GM12878 (cell line): Measurements from ENCODE around the gene TWIST1.

Source experiments
- BRCA1 ChIP-seq: IDR thresholded peaks from 2 replicates; pipeline ENCODE4 v1.6.1; 2011; ENCODE audit warnings: low read depth, low read length, improper control_type of control experiment
- CHD2 ChIP-seq: IDR thresholded peaks from 2 replicates; pipeline ENCODE4 v1.6.1; 2011; ENCODE audit warnings: low read depth, low read length, improper control_type of control experiment, borderline replicate concordance
- CHD4 ChIP-seq: fragments of 200-600 bp; sonication (generic); IDR thresholded peaks from 2 replicates; pipeline ENCODE4 v1.6.1; 2016; ENCODE audit warnings: mild to moderate bottlenecking
- CREB1 ChIP-seq: IDR thresholded peaks from 2 replicates; pipeline ENCODE4 v1.6.1; 2012; ENCODE audit warnings: low read depth, mild to moderate bottlenecking, inconsistent platforms
- CTCF ChIP-seq, 3 experiments: IDR thresholded peaks in 2 of 3; conservative IDR thresholded peaks in 1 of 3; 2 replicates each; pipeline ENCODE4 v1.5.1; 2011; ENCODE audit warnings: low read depth in 3 of 3, low read length in 3 of 3, mild to moderate bottlenecking in 3 of 3, control low read depth in 2 of 3, moderate library complexity in 2 of 3, inconsistent platforms in 1 of 3, mixed read lengths in 1 of 3; ENCODE audit not compliant: control insufficient read depth in 2 of 3, insufficient read depth in 1 of 3; ENCODE audit errors: extremely low read depth in 1 of 3
- MAX ChIP-seq: IDR thresholded peaks from 2 replicates; pipeline ENCODE4 v1.6.1; 2012; ENCODE audit warnings: low read depth, low read length, improper control_type of control experiment
- MLLT1 ChIP-seq: fragments of 450-650 bp; IDR thresholded peaks from 2 replicates; pipeline ENCODE4 v1.6.1; 2016; ENCODE audit warnings: mild to moderate bottlenecking
- MTA3 ChIP-seq: IDR thresholded peaks from 2 replicates; pipeline ENCODE4 v1.6.1; 2012; ENCODE audit warnings: low read length, inconsistent platforms, borderline replicate concordance
- POLR2A ChIP-seq: IDR thresholded peaks from 2 replicates; pipeline ENCODE4 v1.6.1; 2011; ENCODE audit warnings: low read depth, mild to moderate bottlenecking, low read length
- POLR2AphosphoS5 ChIP-seq: IDR thresholded peaks from 2 replicates; pipeline ENCODE4 v1.6.1; 2011; ENCODE audit warnings: mild to moderate bottlenecking, low read length, inconsistent platforms
- SUZ12 ChIP-seq: fragments of 200-600 bp; sonication (generic); IDR thresholded peaks from one replicate; pipeline ENCODE4 v1.6.1; 2018; ENCODE audit warnings: antibody characterized with exemption, mild to moderate bottlenecking; ENCODE audit not compliant: unreplicated experiment
- TBL1XR1 ChIP-seq: IDR thresholded peaks from 2 replicates; pipeline ENCODE4 v1.6.1; 2012; ENCODE audit warnings: low read depth, low read length, improper control_type of control experiment
- TCF7 ChIP-seq: IDR thresholded peaks from 2 replicates; pipeline ENCODE4 v1.6.1; 2014; ENCODE audit warnings: antibody characterized with exemption, borderline replicate concordance
- YY1 ChIP-seq: IDR thresholded peaks from 2 replicates; pipeline ENCODE4 v1.6.1; 2011; ENCODE audit warnings: low read depth, mild to moderate bottlenecking, low read length

GRCh38 chr7:19090526-19090925 lies 26.9 kb downstream of the TWIST1 start:
- no peak for TF ChIP-seq MAX
- no peak for TF ChIP-seq CTCF (IDR thresholded peaks at IDR 0.05 in 2 of 3, conservative IDR thresholded peaks at IDR 0.05 in 1 of 3; ENCODE audit: control insufficient read depth in 2 of 3, extremely low read depth in 1 of 3, insufficient read depth in 1 of 3, low read depth in 3 of 3, low read length in 3 of 3)
- TF ChIP-seq CHD2, result no peak
- TF ChIP-seq CHD4, result no peak
- TF ChIP-seq POLR2A, result no peak
- TF ChIP-seq SUZ12, result no peak
- TF ChIP-seq BRCA1, result no peak
- no peak for TF ChIP-seq TBL1XR1
- no peak for TF ChIP-seq TCF7
- TF ChIP-seq YY1, result no peak
- TF ChIP-seq MTA3, result no peak
- no peak for TF ChIP-seq MLLT1
- no peak for TF ChIP-seq CREB1
- TF ChIP-seq POLR2AphosphoS5, result no peak
